ENCODE measurements around the gene NDUFS3.

DNA sequence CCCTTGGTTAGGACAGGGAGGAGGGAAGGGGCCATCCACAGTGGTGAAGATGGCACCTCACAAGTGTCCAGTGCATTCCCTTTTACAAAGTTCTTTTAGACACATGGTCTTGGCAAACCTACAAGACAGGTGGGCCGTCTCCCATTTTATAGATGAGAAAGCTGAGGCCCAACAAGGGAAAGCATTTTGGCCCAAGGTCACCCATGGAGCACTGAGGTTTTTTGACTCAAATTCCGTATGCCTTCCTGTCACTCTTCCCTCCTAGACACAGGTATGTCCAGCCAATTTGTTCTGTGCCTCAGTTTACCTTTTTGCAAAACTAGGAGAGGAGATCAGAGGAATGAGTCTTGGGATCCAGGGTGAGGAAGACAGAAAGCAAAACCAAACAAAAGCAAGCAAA is 14.1 kb downstream of the NDUFS3 start:
- TF ChIP-seq, protein P1, sequence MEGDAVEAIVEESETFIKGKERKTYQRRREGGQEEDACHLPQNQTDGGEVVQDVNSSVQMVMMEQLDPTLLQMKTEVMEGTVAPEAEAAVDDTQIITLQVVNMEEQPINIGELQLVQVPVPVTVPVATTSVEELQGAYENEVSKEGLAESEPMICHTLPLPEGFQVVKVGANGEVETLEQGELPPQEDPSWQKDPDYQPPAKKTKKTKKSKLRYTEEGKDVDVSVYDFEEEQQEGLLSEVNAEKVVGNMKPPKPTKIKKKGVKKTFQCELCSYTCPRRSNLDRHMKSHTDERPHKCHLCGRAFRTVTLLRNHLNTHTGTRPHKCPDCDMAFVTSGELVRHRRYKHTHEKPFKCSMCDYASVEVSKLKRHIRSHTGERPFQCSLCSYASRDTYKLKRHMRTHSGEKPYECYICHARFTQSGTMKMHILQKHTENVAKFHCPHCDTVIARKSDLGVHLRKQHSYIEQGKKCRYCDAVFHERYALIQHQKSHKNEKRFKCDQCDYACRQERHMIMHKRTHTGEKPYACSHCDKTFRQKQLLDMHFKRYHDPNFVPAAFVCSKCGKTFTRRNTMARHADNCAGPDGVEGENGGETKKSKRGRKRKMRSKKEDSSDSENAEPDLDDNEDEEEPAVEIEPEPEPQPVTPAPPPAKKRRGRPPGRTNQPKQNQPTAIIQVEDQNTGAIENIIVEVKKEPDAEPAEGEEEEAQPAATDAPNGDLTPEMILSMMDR (IDR thresholded peaks at IDR 0.05): no peak
- no peak for TF ChIP-seq POLR2AphosphoS5 (IDR thresholded peaks at IDR 0.05; ENCODE audit: low read depth, low read length)
- TF ChIP-seq TCF7L2 (IDR thresholded peaks at IDR 0.05; ENCODE audit: low read depth, low read length): no peak
- TF ChIP-seq, protein P2, sequence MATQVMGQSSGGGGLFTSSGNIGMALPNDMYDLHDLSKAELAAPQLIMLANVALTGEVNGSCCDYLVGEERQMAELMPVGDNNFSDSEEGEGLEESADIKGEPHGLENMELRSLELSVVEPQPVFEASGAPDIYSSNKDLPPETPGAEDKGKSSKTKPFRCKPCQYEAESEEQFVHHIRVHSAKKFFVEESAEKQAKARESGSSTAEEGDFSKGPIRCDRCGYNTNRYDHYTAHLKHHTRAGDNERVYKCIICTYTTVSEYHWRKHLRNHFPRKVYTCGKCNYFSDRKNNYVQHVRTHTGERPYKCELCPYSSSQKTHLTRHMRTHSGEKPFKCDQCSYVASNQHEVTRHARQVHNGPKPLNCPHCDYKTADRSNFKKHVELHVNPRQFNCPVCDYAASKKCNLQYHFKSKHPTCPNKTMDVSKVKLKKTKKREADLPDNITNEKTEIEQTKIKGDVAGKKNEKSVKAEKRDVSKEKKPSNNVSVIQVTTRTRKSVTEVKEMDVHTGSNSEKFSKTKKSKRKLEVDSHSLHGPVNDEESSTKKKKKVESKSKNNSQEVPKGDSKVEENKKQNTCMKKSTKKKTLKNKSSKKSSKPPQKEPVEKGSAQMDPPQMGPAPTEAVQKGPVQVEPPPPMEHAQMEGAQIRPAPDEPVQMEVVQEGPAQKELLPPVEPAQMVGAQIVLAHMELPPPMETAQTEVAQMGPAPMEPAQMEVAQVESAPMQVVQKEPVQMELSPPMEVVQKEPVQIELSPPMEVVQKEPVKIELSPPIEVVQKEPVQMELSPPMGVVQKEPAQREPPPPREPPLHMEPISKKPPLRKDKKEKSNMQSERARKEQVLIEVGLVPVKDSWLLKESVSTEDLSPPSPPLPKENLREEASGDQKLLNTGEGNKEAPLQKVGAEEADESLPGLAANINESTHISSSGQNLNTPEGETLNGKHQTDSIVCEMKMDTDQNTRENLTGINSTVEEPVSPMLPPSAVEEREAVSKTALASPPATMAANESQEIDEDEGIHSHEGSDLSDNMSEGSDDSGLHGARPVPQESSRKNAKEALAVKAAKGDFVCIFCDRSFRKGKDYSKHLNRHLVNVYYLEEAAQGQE (IDR thresholded peaks at IDR 0.05; ENCODE audit: insufficient read depth in 1 of 2, low read depth in 2 of 2, low read length in 1 of 2): no peak
- TF ChIP-seq SIN3A (IDR thresholded peaks at IDR 0.05; ENCODE audit: borderline replicate concordance, insufficient read depth, low read depth, low read length): no peak
